ENCODE data around the gene PBRM1.

GRCh38 chr3:52705438-52705687, 19.6 kb upstream of the PBRM1 start:
- TF ChIP-seq YY1 (IDR thresholded peaks at IDR 0.05; ENCODE audit: low read depth) (no peak), TAF1 (IDR thresholded peaks at IDR 0.05; ENCODE audit: low read depth) (no peak), CEBPB (IDR thresholded peaks at IDR 0.05) (no peak), MAX (IDR thresholded peaks at IDR 0.05) (no peak), CREB1 (IDR thresholded peaks at IDR 0.05; ENCODE audit: low read depth) (no peak), TCF12 (IDR thresholded peaks at IDR 0.05; ENCODE audit: low read depth) (no peak), RAD21 (IDR thresholded peaks at IDR 0.05; ENCODE audit: low read depth) (no peak), ZBTB7A (IDR thresholded peaks at IDR 0.05; ENCODE audit: low read depth) (no peak), USF1 (IDR thresholded peaks at IDR 0.05) (no peak), EP300 (IDR thresholded peaks at IDR 0.05; ENCODE audit: borderline replicate concordance) (no peak), FOXM1 (IDR thresholded peaks at IDR 0.05; ENCODE audit: borderline replicate concordance, low read depth) (no peak)
- TF ChIP-seq, protein P1, sequence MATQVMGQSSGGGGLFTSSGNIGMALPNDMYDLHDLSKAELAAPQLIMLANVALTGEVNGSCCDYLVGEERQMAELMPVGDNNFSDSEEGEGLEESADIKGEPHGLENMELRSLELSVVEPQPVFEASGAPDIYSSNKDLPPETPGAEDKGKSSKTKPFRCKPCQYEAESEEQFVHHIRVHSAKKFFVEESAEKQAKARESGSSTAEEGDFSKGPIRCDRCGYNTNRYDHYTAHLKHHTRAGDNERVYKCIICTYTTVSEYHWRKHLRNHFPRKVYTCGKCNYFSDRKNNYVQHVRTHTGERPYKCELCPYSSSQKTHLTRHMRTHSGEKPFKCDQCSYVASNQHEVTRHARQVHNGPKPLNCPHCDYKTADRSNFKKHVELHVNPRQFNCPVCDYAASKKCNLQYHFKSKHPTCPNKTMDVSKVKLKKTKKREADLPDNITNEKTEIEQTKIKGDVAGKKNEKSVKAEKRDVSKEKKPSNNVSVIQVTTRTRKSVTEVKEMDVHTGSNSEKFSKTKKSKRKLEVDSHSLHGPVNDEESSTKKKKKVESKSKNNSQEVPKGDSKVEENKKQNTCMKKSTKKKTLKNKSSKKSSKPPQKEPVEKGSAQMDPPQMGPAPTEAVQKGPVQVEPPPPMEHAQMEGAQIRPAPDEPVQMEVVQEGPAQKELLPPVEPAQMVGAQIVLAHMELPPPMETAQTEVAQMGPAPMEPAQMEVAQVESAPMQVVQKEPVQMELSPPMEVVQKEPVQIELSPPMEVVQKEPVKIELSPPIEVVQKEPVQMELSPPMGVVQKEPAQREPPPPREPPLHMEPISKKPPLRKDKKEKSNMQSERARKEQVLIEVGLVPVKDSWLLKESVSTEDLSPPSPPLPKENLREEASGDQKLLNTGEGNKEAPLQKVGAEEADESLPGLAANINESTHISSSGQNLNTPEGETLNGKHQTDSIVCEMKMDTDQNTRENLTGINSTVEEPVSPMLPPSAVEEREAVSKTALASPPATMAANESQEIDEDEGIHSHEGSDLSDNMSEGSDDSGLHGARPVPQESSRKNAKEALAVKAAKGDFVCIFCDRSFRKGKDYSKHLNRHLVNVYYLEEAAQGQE (IDR thresholded peaks at IDR 0.05; ENCODE audit: low read depth), result no peak
